Neural progenitor cell (in vitro differentiated cells): ENCODE measurements around the gene WASL. TPM values are rescaled to one million over a fixed set of nuclear protein-coding genes. Genes with fewer than 3 reads are reported as not detected.

ENCODE experiments used
- DNase-seq: peaks from one replicate; pipeline ENCODE4 v3.0.0-alpha.2; 2016; ENCODE audit warnings: low spot score
- H2AFZ ChIP-seq: fragments of 200-600 bp; sonication (generic); replicated peaks from 2 replicates; pipeline ENCODE4 v1.6.1; 2016; ENCODE audit warnings: antibody characterized with exemption
- H3F3A ChIP-seq: fragments of 200-600 bp; sonication (generic); 2 replicates; pipeline ENCODE4 v1.6.1; 2016; ENCODE audit warnings: antibody characterized with exemption, low read depth
- H3K27ac ChIP-seq: fragments of 200-600 bp; sonication (generic); 2 replicates; pipeline ENCODE4 v1.5.1; 2016; ENCODE audit warnings: mild to moderate bottlenecking
- H3K27me3 ChIP-seq: fragments of 200-600 bp; sonication (generic); 2 replicates; pipeline ENCODE4 v1.6.1; 2016; ENCODE audit warnings: mild to moderate bottlenecking, moderate library complexity
- H3K36me3 ChIP-seq: fragments of 200-600 bp; sonication (generic); 2 replicates; pipeline ENCODE4 v1.5.1; 2016
- H3K4me1 ChIP-seq: fragments of 200-600 bp; sonication (generic); 2 replicates; pipeline ENCODE4 v1.6.1; 2016; ENCODE audit warnings: mixed run types
- H3K4me2 ChIP-seq: fragments of 200-600 bp; sonication (generic); 2 replicates; pipeline ENCODE4 v1.6.1; 2016
- H3K4me3 ChIP-seq: fragments of 200-600 bp; sonication (generic); 2 replicates; pipeline ENCODE4 v1.5.1; 2016
- H3K79me2 ChIP-seq: fragments of 200-600 bp; sonication (generic); 2 replicates; pipeline ENCODE4 v1.6.1; 2016; ENCODE audit warnings: low read depth
- H3K9ac ChIP-seq: fragments of 200-600 bp; sonication (generic); 2 replicates; pipeline ENCODE4 v1.6.1; 2016
- H3K9me3 ChIP-seq: fragments of 200-600 bp; sonication (generic); 2 replicates; pipeline ENCODE4 v1.5.1; 2016; ENCODE audit warnings: low read depth
- H4K20me1 ChIP-seq: fragments of 200-600 bp; sonication (generic); 2 replicates; pipeline ENCODE4 v1.6.1; 2016; ENCODE audit warnings: low read depth
- H3K27ac Mint-ChIP-seq: 3 replicates; pipeline ENCODE4 v1.8.0; 2021; ENCODE audit warnings: mixed read lengths
- H3K27me3 Mint-ChIP-seq: 2 replicates; pipeline ENCODE4 v1.8.0; 2022; ENCODE audit warnings: low read depth, mild to moderate bottlenecking, inconsistent platforms, moderate library complexity, mixed read lengths; ENCODE audit not compliant: insufficient read depth
- H3K36me3 Mint-ChIP-seq: 3 replicates; pipeline ENCODE4 v1.8.0; 2021; ENCODE audit warnings: mixed read lengths
- H3K4me1 Mint-ChIP-seq: 3 replicates; pipeline ENCODE4 v1.8.0; 2021; ENCODE audit warnings: mixed read lengths
- H3K4me3 Mint-ChIP-seq: 3 replicates; pipeline ENCODE4 v1.8.0; 2021; ENCODE audit warnings: mild to moderate bottlenecking, moderate library complexity, mixed read lengths
- H3K9me3 Mint-ChIP-seq: 3 replicates; pipeline ENCODE4 v1.8.0; 2020; ENCODE audit warnings: mixed read lengths
- EZH2 ChIP-seq: fragments of 200-600 bp; sonication (generic); IDR thresholded peaks from 2 replicates; pipeline ENCODE4 v1.6.1; 2017; ENCODE audit warnings: antibody characterized with exemption, mild to moderate bottlenecking, moderate library complexity
- EZH2phosphoT487 ChIP-seq: fragments of 200-600 bp; sonication (generic); IDR thresholded peaks from 2 replicates; pipeline ENCODE4 v1.6.1; 2017; ENCODE audit warnings: antibody characterized with exemption
- total RNA-seq: library from RNA; depleted of rRNA; stranded (reverse); fragments of >200 nt; gene quantifications from 2 replicates; pipeline ENCODE4 v1.2.3, GENCODE V29; 2015; ENCODE audit warnings: low replicate concordance
- TF ChIP-seq, protein P1 (sequence below): fragments of 200-600 bp; sonication (generic); IDR thresholded peaks from 2 replicates; pipeline ENCODE4 v1.5.1; 2017; ENCODE audit warnings: antibody characterized with exemption, mild to moderate bottlenecking

Gene WASL
- total RNA-seq, 1 donor from 2014 or later, result 30.4 TPM

DNA sequence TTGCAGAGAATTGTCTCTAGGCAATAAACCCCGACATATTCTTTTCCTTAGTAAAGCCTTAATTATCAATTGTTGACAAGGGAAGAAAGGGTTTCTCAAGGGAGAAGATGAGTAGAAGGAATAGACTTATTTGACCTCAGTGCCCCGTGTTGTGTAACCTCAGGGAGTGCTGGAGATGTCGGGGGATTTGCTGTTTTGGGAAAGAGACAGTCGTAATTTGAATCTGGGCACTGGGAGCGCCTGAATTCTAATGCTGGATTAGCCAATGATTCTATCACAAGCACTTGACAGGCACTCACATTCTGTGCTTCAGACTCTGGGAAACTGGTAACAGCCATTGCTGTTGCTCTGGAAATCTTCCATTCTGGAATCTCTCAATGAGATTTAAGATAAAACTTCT, 106.9 kb downstream of the WASL start:
- H3K4me3 ChIP-seq, result no peak overlapping the region
- H3K79me2 ChIP-seq, result no peaks in the 10 kb centered on the region
- peak; percentile 10 for DNase-seq
- peaks cover 5% of the 10 kb centered on the region for H3K27me3 ChIP-seq
- H3K4me1 Mint-ChIP-seq, result peaks cover 35% of the 10 kb centered on the region
- no peaks in the 10 kb centered on the region for H4K20me1 ChIP-seq
- no peaks in the 10 kb centered on the region for H3K9me3 ChIP-seq
- H3K9me3 Mint-ChIP-seq, result no peaks in the 10 kb centered on the region
- no peaks in the 10 kb centered on the region for H3K36me3 ChIP-seq
- no peak for TF ChIP-seq EZH2
- TF ChIP-seq EZH2phosphoT487, result no peak
- TF ChIP-seq, protein P1, sequence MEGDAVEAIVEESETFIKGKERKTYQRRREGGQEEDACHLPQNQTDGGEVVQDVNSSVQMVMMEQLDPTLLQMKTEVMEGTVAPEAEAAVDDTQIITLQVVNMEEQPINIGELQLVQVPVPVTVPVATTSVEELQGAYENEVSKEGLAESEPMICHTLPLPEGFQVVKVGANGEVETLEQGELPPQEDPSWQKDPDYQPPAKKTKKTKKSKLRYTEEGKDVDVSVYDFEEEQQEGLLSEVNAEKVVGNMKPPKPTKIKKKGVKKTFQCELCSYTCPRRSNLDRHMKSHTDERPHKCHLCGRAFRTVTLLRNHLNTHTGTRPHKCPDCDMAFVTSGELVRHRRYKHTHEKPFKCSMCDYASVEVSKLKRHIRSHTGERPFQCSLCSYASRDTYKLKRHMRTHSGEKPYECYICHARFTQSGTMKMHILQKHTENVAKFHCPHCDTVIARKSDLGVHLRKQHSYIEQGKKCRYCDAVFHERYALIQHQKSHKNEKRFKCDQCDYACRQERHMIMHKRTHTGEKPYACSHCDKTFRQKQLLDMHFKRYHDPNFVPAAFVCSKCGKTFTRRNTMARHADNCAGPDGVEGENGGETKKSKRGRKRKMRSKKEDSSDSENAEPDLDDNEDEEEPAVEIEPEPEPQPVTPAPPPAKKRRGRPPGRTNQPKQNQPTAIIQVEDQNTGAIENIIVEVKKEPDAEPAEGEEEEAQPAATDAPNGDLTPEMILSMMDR, result no peak
- H3K4me3 Mint-ChIP-seq, result no peak overlapping the region
- H3K9ac ChIP-seq, result no peak overlapping the region
- no peak overlapping the region for H3K4me2 ChIP-seq
- peaks cover 25% of the 10 kb centered on the region for H3F3A ChIP-seq
- H3K27ac Mint-ChIP-seq, result no peak overlapping the region
- H3K36me3 Mint-ChIP-seq, result no peaks in the 10 kb centered on the region
- H2AFZ ChIP-seq, result no peak overlapping the region
- no peak overlapping the region for H3K27ac ChIP-seq
- peaks cover 35% of the 10 kb centered on the region for H3K4me1 ChIP-seq
- H3K27me3 Mint-ChIP-seq, result peaks cover 3% of the 10 kb centered on the region

DNA sequence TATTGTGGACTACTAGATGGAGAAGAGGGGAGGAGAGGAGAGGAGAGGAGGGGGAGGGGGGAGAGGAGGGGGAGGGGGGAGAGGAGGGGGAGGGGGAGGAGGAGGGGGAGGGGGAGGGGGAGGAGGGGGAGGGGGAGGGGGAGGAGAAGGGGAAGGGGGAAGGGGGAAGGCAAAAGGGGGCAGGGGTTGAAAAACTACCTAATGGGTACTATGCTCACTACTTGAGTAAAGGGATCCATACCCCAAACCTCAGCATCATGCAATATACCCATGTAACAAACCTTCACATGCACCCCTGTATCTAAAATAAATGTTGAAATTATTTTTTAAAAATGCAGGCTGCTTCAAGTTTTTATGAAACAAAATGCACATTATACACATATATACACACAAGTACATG, 108.2 kb downstream of the WASL start:
- H3K9ac ChIP-seq, result no peak overlapping the region
- Mint-ChIP-seq H3K36me3 (no peaks in the 10 kb centered on the region), H3K4me1 (peaks cover 29% of the 10 kb centered on the region), H3K27me3 (no peaks in the 10 kb centered on the region), H3K4me3 (no peak overlapping the region), H3K9me3 (no peaks in the 10 kb centered on the region), H3K27ac (no peak overlapping the region)
- H3K4me1 ChIP-seq, result peaks cover 30% of the 10 kb centered on the region
- H3K4me3 ChIP-seq, result no peak overlapping the region
- no peak overlapping the region for H3K27ac ChIP-seq
- DNase-seq, result no peak
- H3K4me2 ChIP-seq, result no peak overlapping the region
- TF ChIP-seq EZH2, result no peak
- TF ChIP-seq, protein P1, result no peak
- TF ChIP-seq EZH2phosphoT487, result no peak
- no peaks in the 10 kb centered on the region for H3K79me2 ChIP-seq
- no peaks in the 10 kb centered on the region for H3K36me3 ChIP-seq
- no peak overlapping the region for H2AFZ ChIP-seq
- no peaks in the 10 kb centered on the region for H3K9me3 ChIP-seq
- no peaks in the 10 kb centered on the region for H4K20me1 ChIP-seq
- H3F3A ChIP-seq, result peaks cover 20% of the 10 kb centered on the region
- peaks cover 5% of the 10 kb centered on the region for H3K27me3 ChIP-seq

DNA sequence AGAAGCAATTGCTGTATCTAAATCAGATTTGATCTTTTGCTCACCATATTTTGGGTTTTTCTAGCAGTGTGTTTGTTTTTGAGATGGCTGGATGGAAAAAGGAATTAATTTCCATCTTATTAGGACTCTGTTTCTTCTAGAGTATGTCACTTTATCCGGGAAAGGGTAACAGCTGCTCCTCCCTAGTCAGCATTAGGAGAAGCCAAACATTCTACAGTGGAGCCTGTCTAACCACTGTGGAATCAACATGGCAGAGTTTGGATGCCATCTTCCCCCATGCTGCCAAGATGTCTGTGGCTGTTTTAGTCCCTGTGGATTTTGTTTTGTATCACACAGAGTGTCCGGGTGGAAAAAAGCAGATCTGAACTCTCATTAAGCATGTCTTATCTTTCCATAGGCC, 109.2 kb downstream of the WASL start:
- Histone ChIP-seq H3K9ac (no peak overlapping the region), H3K4me2 (no peak overlapping the region), H3K9me3 (no peaks in the 10 kb centered on the region), H3F3A (peaks cover 15% of the 10 kb centered on the region), H3K4me3 (no peak overlapping the region), H3K27ac (no peak overlapping the region), H4K20me1 (no peaks in the 10 kb centered on the region), H3K4me1 (peaks cover 21% of the 10 kb centered on the region), H3K79me2 (no peaks in the 10 kb centered on the region), H2AFZ (no peak overlapping the region), H3K36me3 (no peaks in the 10 kb centered on the region), H3K27me3 (peaks cover 5% of the 10 kb centered on the region)
- no peaks in the 10 kb centered on the region for H3K27me3 Mint-ChIP-seq
- H3K9me3 Mint-ChIP-seq, result no peaks in the 10 kb centered on the region
- no peak for DNase-seq
- no peak overlapping the region for H3K27ac Mint-ChIP-seq
- no peaks in the 10 kb centered on the region for H3K36me3 Mint-ChIP-seq
- TF ChIP-seq, protein P1, result no peak
- no peak overlapping the region for H3K4me3 Mint-ChIP-seq
- H3K4me1 Mint-ChIP-seq, result peaks cover 23% of the 10 kb centered on the region

DNA sequence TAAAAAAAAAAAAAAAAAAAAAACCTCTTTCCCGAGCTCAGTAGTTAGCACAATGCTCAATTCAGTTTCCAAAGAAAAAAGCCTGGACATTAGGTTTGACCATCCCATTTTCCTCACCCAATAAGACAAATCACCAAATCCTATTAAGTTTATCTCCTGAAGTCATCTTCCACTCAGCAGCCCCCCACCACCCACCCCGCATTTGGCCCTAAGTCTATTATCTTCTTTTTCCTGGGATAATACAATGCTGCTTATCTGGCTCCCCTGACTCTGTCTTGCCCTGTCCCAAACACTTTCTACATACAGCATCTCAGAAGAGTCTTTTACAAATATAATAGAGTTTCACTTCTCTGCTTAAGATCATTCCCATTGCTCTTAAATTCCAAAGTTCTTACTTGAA, 110.9 kb downstream of the WASL start:
- H3K9me3 ChIP-seq, result no peaks in the 10 kb centered on the region
- no peaks in the 10 kb centered on the region for H4K20me1 ChIP-seq
- Mint-ChIP-seq H3K4me1 (peaks cover 6% of the 10 kb centered on the region), H3K27ac (no peak overlapping the region), H3K4me3 (no peak overlapping the region), H3K36me3 (no peaks in the 10 kb centered on the region), H3K9me3 (no peaks in the 10 kb centered on the region), H3K27me3 (peaks cover 2% of the 10 kb centered on the region)
- H3F3A ChIP-seq, result no peaks in the 10 kb centered on the region
- DNase-seq, result no peak
- no peaks in the 10 kb centered on the region for H3K79me2 ChIP-seq
- H3K9ac ChIP-seq, result no peak overlapping the region
- no peaks in the 10 kb centered on the region for H3K36me3 ChIP-seq
- H3K27ac ChIP-seq, result no peak overlapping the region
- H3K27me3 ChIP-seq, result peaks cover 4% of the 10 kb centered on the region
- no peak overlapping the region for H2AFZ ChIP-seq
- TF ChIP-seq, protein P1, result no peak
- no peak for TF ChIP-seq EZH2
- TF ChIP-seq EZH2phosphoT487, result no peak
- peaks cover 6% of the 10 kb centered on the region for H3K4me1 ChIP-seq
- H3K4me3 ChIP-seq, result no peak overlapping the region
- no peak overlapping the region for H3K4me2 ChIP-seq
